MV-4-11 (cell line): ENCODE measurements around the gene SAMM50.

Experiments used
- DNase-seq: peaks from one replicate; lab custom pipeline; 2025; lab: John Stamatoyannopoulos, UW

Gene SAMM50

GRCh38 chr22:43945632-43946383 lies 9.4 kb upstream of the SAMM50 start:
- DNase-seq = peak; percentile 82

DNA sequence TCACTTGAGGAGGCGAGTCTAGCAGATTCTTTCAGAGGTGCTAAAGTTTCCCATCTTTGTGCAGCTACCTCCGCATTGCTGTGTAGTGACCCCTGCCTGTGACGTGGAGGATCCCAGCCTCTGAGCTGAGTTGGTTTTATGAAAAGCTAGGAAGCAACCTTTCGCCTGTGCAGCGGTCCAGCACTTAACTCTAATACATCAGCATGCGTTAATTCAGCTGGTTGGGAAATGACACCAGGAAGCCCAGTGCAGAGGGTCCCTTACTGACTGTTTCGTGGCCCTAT lies 8.9 kb upstream of the SAMM50 start:
- DNase-seq = no peak

- DNase-seq = no peak
Measured at GRCh38 chr22:43948836-43949406, 6.3 kb upstream of the SAMM50 start.

DNA sequence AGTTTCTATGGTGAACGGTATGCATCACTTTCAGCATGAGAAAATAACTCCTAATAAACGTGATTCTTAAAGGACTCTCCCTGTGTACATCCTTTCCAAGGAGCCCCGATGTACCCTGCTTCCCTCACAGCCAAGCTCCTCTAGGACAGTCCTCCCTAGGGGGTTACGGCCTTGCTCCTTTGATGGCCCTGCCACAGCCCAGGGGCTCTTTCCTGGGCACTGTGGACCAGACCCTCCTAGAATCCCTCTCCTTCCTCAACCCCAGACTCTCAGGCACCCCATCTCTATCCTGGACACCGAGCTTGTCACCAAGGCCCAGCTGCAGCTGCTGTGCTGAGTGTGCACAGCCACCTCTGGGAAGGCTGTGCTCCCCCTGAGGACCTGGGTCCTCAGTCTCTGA lies 3.9 kb upstream of the SAMM50 start:
- DNase-seq = no peak

- no peak for DNase-seq
Measured at GRCh38 chr22:43951966-43952365, 3.3 kb upstream of the SAMM50 start.

DNA sequence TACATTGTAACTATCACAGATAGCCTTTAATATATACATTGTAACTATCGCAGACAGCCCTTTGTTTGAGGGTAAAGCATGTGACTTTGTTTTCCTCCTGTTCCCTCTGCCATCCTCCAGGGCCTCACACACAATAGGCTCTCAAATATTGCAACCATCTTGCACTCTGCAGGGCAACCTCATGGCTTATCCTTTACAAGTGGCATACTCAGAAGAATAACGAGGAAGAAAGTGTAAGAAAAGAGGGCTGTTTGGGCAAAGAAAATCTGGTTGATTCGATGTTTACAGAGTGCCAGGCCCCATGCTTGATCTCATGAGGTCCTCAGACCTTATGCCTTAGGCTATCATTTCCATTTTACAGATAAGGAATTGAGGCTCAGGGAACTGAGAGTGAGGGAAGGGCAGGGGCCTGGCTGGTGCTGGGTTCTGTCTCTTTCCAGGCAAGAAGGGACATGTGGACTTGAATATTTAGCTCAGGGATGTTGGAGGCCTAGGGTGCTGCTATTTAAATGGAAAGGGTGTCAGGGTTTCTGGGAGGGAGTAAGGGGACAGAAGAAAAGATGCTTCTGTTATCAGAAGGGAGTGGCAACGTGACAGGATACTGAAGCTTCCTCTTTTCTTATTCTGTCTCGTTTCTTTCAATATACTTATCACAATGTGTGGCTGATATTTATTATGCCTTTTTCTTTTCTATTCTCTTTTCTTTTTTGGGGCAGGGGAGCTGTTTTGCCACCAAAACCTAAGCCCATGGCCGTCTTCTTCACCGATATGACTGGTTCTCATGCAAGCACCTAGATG lies 1.1 kb upstream of the SAMM50 start:
- DNase-seq = peak; percentile 39

DNA sequence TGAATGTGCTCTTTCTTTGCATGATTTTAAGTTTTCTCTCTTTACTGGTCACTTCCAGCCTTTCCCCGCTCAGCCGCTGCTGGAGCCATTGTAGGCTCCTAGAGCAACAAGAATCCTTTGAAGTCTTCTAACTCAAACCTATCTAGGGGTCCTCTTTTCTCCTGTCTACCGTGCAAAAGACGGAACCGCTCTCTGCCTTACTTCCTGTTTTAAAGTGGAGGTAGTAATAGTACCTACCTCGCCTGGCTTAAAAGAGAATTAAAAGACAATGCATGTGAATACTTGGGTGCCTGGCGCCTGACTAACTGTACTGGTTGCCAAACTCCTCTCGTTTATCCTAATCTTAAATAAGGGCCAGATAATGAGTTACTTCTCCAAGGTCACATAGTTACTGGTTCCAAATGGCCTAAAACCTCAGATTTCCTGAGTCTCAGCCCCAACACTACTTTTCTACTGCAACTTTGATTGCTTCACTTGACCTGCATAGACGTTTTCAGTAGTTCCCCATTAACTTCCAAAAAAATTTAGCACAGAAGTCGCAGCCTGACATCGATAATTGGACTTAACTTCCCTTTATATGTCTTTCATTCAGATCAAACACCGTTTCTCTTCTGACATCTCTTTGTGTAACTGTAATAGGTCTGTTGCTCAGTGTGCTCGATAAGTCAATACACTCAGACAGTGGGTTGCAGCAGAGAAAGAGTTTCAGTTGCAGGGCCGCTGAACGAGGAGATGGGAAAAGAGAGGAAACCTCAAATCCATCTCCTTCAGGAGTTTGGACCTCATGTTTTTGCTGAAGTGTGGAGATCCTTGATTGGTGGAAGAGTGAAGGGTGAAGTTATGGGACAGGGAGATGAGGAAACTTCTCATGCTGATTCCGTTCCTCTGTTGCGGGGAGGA lies 891 bp downstream of the SAMM50 start:
- peak; percentile 55 for DNase-seq

- DNase-seq = no peak
Measured at GRCh38 chr22:43956805-43957463, 1.7 kb downstream of the SAMM50 start.

- DNase-seq = no peak
Measured at GRCh38 chr22:43957871-43958270, 2.6 kb downstream of the SAMM50 start.

DNA sequence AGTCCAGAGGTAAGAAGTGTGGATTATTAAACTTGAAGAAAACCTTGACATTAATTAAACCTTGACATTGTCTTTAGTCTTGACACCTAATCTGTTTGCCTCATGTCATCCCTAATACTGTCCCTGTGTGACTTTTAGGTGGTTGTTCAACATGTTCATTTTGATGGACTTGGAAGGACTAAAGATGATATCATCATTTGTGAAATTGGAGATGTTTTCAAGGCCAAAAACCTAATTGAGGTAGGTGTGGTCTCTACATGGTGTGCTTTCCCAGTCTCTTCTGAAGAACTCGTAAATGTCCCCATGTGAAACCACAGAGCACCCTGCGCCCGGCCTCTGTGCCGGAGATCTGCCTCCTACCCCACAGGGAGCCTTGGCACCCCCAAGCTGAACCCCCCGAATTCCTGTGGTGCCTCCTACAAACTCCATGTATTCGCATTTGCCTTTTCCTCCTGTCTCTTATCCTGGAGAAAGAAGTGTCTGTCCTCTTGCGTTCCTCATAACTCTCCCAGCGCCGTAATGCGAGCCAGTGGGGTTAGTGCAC lies 9.1 kb downstream of the SAMM50 start:
- no peak for DNase-seq

DNA sequence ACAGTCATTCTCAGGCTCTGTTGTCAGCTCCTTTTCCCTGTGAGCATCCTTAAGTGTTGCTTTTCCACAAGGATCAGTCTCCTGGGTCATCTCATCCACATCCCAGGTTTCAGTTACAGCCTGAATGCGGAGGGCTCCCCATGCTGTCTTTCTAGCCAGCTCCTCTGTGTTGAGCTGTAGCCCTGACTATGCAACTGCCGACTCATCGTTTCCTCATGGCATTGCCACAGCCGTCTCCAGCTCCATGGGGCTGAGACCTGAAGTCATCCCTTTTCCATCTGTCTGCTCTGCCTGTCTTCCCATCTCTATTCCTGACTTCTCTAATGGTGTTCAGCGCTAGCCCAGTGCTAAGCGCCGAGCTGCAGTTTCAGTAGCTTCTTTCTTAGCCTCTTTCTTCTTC lies 11.8 kb downstream of the SAMM50 start:
- DNase-seq = no peak

DNA sequence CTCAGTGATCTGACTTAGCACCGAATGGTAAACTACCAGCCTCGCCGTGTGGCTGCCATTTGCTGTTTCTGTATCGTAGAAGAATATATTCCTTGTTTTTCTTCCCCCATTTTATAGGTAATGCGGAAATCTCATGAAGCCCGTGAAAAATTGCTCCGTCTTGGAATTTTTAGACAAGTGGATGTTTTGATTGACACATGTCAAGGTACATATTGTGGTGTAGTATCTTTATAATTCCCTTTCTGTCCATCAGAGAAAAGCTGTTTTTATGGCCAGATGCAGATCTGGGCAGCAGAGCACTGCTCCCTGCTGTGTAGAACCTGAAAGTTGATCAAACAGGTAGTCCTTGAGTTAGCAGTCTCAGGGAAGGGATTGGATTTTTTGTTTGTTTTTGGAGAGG lies 13.4 kb downstream of the SAMM50 start:
- no peak for DNase-seq

DNA sequence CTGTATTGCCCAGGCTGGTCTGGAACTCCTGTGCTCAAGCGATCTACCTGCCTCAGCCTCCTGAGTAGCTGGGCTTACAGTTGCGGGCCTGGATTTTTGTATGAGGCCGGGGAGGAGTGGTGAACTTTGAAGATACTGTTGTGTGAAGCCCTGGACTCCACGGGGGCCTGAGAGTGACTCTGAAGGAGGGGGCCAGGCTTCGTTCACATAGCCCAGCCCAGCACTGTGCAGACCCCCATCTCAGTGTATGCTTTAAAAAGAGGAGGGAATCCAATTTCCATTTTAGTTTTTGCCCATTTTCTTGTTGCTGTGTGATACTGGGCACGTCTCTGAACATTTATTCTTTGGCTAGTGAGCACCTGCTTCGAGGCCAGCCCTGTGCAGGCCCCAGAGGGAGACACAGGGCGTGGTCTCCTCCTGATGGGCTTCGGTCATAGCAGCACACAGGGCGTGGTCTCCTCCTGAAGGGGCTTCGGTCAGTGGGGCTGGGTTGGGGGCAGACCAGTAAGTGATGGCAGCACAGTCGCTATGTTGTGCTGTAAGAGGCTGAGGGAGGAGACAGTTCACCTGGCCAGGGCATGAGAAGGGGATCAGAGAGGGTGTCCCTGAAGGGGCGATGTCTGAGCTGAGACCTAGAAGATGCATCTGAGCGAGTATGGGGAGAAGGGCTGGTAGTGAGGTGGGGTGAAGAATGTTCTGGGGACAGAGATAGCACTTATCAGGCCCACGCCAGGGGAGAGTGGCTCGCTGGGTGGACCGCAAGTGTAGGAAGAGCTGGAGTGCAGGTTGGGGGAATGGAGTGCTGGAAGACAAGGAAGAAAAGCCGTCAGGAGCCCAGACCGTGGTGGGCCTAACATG lies 14.0 kb downstream of the SAMM50 start:
- DNase-seq = no peak

GRCh38 chr22:43969989-43970755 lies 14.9 kb downstream of the SAMM50 start:
- DNase-seq = no peak

DNA sequence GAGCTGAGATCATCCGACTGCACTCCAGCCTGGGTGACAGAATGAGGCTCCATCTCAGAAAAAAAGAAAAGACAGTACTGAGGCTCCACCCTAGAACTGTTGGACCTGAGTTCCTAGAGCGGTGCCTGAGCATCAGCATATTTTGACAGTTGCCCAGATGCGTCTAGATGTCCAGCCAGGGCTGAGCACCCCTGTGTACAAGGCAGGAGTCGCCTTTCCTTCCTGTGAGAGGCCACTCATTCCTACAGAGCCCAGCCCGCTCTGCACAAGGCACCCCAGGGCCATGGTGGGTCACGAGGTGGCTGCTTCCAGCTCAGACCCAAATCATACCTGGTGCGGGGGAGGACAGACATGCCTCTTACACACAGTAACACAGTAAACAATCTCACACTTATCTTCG lies 15.9 kb downstream of the SAMM50 start:
- no peak for DNase-seq

DNA sequence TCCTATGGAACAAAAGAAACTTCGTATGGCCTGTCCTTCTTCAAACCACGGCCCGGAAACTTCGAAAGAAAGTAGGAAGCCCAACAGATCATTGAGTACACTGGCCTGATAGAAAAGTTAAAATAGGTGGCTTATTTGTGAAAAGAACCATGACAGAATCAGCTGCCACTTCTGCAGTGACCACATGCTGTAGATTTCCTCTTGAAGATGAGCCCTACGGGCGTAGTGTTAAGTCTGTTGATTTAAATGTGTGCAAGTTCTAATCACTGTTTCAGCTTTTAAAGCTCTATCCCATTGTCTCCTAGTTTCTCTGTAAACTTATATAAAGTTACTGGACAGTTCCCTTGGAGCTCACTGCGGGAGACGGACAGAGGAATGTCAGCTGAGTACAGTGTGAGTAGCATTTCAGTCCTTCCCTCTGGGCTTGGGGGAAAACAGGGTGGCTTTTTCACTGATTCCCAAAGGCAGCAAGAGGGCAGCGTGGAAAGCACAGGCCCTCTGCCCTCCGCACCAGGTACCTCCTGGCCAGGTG lies 17.8 kb downstream of the SAMM50 start:
- no peak for DNase-seq

- no peak for DNase-seq
Measured at GRCh38 chr22:43974028-43974545, 18.8 kb downstream of the SAMM50 start.

- DNase-seq = no peak
Measured at GRCh38 chr22:43975041-43975440, 19.8 kb downstream of the SAMM50 start.
